Testis (tissue), 2 donors: ENCODE results near the gene ERC2.

Experiments used
- CTCF ChIP-seq, 3 experiments: fragments of 450-650 bp in 2 of 3; fragments of 200-600 bp in 1 of 3; sonication (generic) in 1 of 3; IDR thresholded peaks; one replicate each; pipeline ENCODE4 v1.5.1; 2016 to 2019; ENCODE audit warnings: antibody characterized with exemption in 3 of 3, mild to moderate bottlenecking in 2 of 3, moderate library complexity in 1 of 3
- POLR2A ChIP-seq: fragments of 450-650 bp; IDR thresholded peaks from one replicate; pipeline ENCODE4 v1.6.1; 2017; ENCODE audit warnings: antibody characterized with exemption, mild to moderate bottlenecking, moderate library complexity

GRCh38 chr3:55857633-55858032, 610.6 kb downstream of the ERC2 start:
- TF ChIP-seq CTCF (IDR thresholded peaks at IDR 0.05), result no peak
- TF ChIP-seq POLR2A, result no peak
